AG04450 (cell line): Measurements from ENCODE around the gene GJA1. TPM values are rescaled to one million over a fixed set of nuclear protein-coding genes. Genes with fewer than 3 reads are reported as not detected.
A peak's percentile ranks its signal among the peaks of the same experiment; 100 is the strongest.
"Not testable (repeated sequence)": the region's sequence is repeated elsewhere in the genome, so short reads cannot be mapped to it uniquely, and the experiment has no call there.

ENCODE experiments used
- CTCF ChIA-PET: fragments of 300-600, 350-600 bp; formaldehyde crosslinking; extraction: SDS; loops from one replicate; lab custom pipeline; 2022; ENCODE audit warnings: antibody characterized with exemption, inconsistent platforms; lab: Charles Lee
- POLR2A ChIA-PET: fragments of 350-600 bp; formaldehyde crosslinking; extraction: SDS; loops from one replicate; lab custom pipeline; 2021; ENCODE audit warnings: antibody characterized with exemption, inconsistent platforms; lab: Yijun Ruan, JAX
- DNase-seq: peaks from one replicate; pipeline ENCODE4 v3.0.0-alpha.2; 2011; ENCODE audit warnings: low read depth, low spot score
- H3K27ac ChIP-seq: one replicate; pipeline ENCODE4 v1.5.1; 2012; ENCODE audit warnings: low read depth, low read length, control low read depth
- H3K27me3 ChIP-seq: one replicate; pipeline ENCODE4 v1.6.0; 2012; ENCODE audit warnings: low read length; ENCODE audit not compliant: control insufficient read depth, insufficient read depth
- H3K4me3 ChIP-seq: 2 replicates; pipeline ENCODE4 v1.5.1; 2011; ENCODE audit warnings: mild to moderate bottlenecking, low read depth, low read length, control low read depth
- H3K9me3 ChIP-seq: 2 replicates; pipeline ENCODE4 v1.5.1; 2012; ENCODE audit warnings: low read length; ENCODE audit not compliant: control insufficient read depth, insufficient read depth
- polyA plus RNA-seq: library from polyadenylated mRNA; depleted of rRNA; stranded (reverse); fragments of >200 nt; gene quantifications from 2 replicates; pipeline ENCODE4 v1.2.3, GENCODE V29; 2011
- TF ChIP-seq, protein P1 (sequence below): IDR thresholded peaks from 2 replicates; pipeline ENCODE4 v1.5.1; 2011; ENCODE audit warnings: low read depth, low read length, control low read depth, inconsistent platforms

Gene GJA1
- polyA plus RNA-seq, 1 experiment, result 323 TPM

DNA sequence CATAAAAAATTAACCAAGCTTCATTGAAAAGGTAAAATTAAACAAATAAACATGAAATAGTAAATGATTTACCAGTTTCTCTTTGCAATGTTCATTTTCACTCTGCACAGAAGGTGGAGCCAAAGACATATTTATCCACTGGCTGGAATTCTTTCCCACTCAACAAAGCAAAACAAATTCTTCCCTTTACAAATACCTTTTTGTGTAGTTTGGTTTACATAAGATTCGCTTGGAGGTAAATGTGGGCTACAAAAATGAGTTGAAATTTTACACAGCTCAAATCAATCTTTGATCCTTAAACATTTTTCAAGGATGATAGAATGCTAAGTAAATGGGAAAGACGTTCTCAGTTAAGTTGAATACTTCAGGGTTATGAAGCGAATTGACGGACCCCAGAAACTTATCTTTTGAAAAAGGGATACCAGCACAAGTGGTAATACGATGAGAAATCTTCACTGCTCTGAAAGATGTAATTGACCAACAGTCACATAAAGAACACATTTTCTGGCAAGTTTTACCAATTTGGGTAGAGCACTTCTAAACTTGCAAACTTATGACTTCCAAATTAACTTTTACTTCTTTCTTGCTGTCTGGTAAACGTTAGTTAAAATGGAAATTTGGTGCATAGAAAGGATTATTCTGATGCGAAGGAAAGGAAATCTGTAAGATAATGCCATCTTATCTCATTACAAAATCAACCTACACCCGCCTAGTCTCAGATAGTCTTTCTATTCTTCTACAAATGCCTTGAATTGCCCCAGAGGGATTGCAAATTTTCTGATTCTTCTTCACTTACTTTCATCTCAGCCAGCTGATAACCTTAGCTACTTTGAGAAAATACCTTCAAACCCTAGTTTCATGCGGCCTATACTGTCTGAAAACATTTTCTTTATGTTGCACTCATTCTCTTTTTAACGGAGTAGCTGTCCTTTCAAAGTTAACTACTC, 4.7 kb upstream of the GJA1 start:
- CTCF ChIA-PET, result interaction anchor here (0.6 to 6.1 kb wide), 56 partner anchors 8 to 1099 kb away, joined by 3 to 133 read pairs (median 4); no protein-coding TSS in a partner anchor
- Histone ChIP-seq H3K4me3 (no peak overlapping the region), H3K27me3 (no peaks in the 10 kb centered on the region), H3K27ac (no peak overlapping the region), H3K9me3 (peaks cover 3% of the 10 kb centered on the region; the same call in 1 of the 2 replicates)
- peak; percentile 20 for DNase-seq
- TF ChIP-seq, protein P1, sequence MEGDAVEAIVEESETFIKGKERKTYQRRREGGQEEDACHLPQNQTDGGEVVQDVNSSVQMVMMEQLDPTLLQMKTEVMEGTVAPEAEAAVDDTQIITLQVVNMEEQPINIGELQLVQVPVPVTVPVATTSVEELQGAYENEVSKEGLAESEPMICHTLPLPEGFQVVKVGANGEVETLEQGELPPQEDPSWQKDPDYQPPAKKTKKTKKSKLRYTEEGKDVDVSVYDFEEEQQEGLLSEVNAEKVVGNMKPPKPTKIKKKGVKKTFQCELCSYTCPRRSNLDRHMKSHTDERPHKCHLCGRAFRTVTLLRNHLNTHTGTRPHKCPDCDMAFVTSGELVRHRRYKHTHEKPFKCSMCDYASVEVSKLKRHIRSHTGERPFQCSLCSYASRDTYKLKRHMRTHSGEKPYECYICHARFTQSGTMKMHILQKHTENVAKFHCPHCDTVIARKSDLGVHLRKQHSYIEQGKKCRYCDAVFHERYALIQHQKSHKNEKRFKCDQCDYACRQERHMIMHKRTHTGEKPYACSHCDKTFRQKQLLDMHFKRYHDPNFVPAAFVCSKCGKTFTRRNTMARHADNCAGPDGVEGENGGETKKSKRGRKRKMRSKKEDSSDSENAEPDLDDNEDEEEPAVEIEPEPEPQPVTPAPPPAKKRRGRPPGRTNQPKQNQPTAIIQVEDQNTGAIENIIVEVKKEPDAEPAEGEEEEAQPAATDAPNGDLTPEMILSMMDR, result peak; percentile 70
- POLR2A ChIA-PET, result no interaction called here

DNA sequence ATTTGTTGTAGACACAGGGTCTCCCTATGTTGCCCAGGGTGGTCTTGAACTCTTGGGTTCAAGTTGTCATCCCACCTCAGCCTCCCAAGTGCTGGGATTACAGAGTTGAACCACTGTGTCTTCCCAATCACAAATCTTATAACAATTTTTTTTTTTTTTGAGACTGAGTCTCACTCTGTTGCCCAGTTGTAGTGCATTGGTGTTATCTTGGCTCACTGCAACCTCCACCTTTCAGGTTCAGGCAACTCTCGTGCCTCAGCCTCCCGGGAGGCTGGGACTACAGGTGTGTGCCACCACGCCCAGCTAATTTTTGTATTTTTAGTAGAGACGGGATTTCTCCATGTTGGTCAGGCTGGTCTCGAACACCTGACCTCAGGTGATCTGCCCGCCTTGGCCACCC, 3.7 kb upstream of the GJA1 start:
- H3K27ac ChIP-seq, DNase-seq, H3K27me3 ChIP-seq, H3K9me3 ChIP-seq, H3K4me3 ChIP-seq, POLR2A ChIA-PET: not testable (repeated sequence)
- CTCF ChIA-PET, result interaction anchor here (2.2 to 6.1 kb wide), 7 partner anchors 12 to 754 kb away, joined by 8 to 133 read pairs (median 15); no protein-coding TSS in a partner anchor

DNA sequence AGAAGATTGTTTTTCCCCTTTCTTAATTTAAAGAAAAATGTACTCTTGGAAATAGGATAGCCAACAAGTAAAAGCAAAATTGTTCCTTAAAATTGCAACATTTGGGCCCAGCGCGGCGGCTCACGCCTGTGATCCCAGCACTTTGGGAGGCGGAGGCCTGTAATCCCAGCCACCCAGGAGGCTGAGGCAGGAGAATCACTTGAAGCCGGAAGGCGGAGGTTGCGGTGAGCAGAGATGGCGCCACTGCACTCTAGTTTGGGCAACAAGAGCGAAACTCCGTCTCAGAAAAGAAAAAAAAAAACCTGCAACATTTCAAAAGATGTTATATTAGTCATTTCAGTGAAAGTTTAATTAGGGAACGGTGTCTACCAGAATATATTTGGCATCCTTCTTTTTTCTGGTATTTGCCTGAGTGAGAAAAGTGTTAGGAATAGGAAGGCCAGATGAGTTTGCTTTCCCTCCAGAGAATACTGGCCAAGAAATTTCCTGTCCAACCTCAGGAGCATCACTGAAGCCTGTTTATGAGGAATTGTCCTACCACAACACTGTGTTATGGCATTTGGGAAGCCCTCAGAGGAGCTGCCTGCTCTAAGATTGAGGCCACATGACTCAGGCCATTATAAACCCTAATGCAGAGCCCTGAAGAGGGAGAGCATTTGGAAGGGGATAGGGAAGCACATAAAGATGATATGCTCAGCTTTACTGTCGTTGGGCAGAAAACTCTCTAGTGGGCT, 1.2 kb upstream of the GJA1 start:
- POLR2A ChIA-PET, result no interaction called here
- peaks cover 3% of the 10 kb centered on the region; the same call in 1 of the 2 replicates for H3K9me3 ChIP-seq
- no peak for DNase-seq
- H3K4me3 ChIP-seq, result no peak overlapping the region
- no peaks in the 10 kb centered on the region for H3K27me3 ChIP-seq
- H3K27ac ChIP-seq, result peak overlapping the region; percentile 32
- CTCF ChIA-PET, result interaction anchor here (5.2 to 6.1 kb wide), 2 partner anchors 599 to 752 kb away, joined by 64 to 133 read pairs; no protein-coding TSS in a partner anchor
- TF ChIP-seq, protein P1, result no peak

DNA sequence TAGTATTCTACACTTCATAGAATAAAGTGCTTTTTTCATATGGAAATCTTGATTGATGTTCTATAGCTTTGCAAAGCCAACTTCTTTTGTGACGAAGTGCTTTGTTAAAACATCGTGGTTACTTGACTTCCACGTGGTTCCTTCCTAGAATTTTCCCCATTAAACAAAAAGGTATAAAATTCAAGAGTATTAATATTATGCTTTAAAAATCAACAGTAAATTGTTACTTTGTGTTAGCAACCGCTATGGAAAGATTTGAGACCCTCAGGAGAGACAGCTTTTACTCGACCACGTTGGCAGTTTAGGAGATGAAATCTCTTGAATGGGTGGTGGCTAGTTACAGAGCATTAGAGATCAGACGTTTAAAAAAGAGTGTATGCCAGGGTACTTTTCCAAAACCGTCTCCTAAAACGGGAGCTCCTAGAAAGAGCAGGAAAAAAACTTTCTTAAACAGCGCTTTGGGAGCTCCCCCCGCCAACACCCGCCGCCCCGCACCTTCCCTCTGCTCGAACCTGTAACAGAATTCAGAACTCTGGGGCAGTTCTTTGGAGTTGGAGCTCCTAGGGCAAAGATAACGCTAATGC, 920 bp downstream of the GJA1 start:
- Histone ChIP-seq H3K27me3 (no peaks in the 10 kb centered on the region), H3K4me3 (peak overlapping the region; percentile 87), H3K9me3 (peaks cover 3% of the 10 kb centered on the region; the same call in 1 of the 2 replicates), H3K27ac (peak overlapping the region; percentile 83)
- TF ChIP-seq, protein P1, result no peak
- CTCF ChIA-PET, result interaction anchor here (0.7 to 10.1 kb wide), 7 partner anchors 17 to 748 kb away, joined by 3 to 83 read pairs (median 4); no protein-coding TSS in a partner anchor
- DNase-seq, result no peak
- POLR2A ChIA-PET, result interaction anchor here (0.5 to 1.6 kb wide), 7 partner anchors 15 to 508 kb away, joined by 3 to 7 read pairs (median 4); no protein-coding TSS in a partner anchor
